Right lobe of liver (tissue), 6 donors: ENCODE measurements around the gene KCNG4. TPM values are rescaled to one million over a fixed set of nuclear protein-coding genes. Genes with fewer than 3 reads are reported as not detected.

ENCODE experiments used
- ATAC-seq, 4 donors: fragments of 200-7000 bp; cut with Tn5 transposase; one replicate each; pipeline ENCODE4 v1.9.1; 2020; ENCODE audit warnings: mild to moderate bottlenecking in 4 of 4, moderate library complexity in 4 of 4
- DNase-seq, 3 donors: peaks; one replicate each; pipeline ENCODE4 v3.0.0-alpha.2; 2020
- H3K27ac ChIP-seq, 3 donors: fragments of 200-600 bp; one replicate each; pipeline ENCODE4 v1.8.0; 2022
- H3K27me3 ChIP-seq, 2 donors: fragments of 200-600 bp; one replicate each; pipeline ENCODE4 v1.8.0; 2022
- H3K36me3 ChIP-seq, 4 donors: fragments of 200-600 bp; sonication (generic) in 1 of 4; one replicate each; pipeline versions ENCODE4 v1.5.1 to v1.8.0; 2017 to 2022; ENCODE audit warnings: control low read depth in 1 of 4
- H3K4me1 ChIP-seq, 4 donors: fragments of 200-600 bp; sonication (generic) in 1 of 4; one replicate each; pipeline versions ENCODE4 v1.5.1 to v1.8.0; 2017 to 2022; ENCODE audit warnings: control low read depth in 1 of 4
- H3K4me3 ChIP-seq, 3 donors: fragments of 200-600 bp; one replicate each; pipeline ENCODE4 v1.8.0; 2022
- H3K9me3 ChIP-seq, 4 donors: fragments of 200-600 bp; sonication (generic) in 1 of 4; one replicate each; pipeline versions ENCODE4 v1.5.1 to v1.8.0; 2017 to 2022; ENCODE audit warnings: control low read depth in 1 of 4
- CTCF ChIP-seq, 4 donors: fragments of 200-600 bp in 3 of 4; fragments of 450-650 bp in 1 of 4; IDR thresholded peaks; one replicate each; pipeline versions ENCODE4 v1.5.1 to v1.8.0; 2016 to 2022; ENCODE audit warnings: antibody characterized with exemption in 4 of 4, mild to moderate bottlenecking in 2 of 4
- POLR2A ChIP-seq: fragments of 450-650 bp; IDR thresholded peaks from one replicate; pipeline ENCODE4 v1.6.1; 2017; ENCODE audit warnings: antibody characterized with exemption, mild to moderate bottlenecking
- WGBS: methylation state at CpG from one replicate; pipeline ENCODE4 v1.1.6; 2018; ENCODE audit warnings: low coverage, low lambda C conversion rate; ENCODE audit not compliant: insufficient coverage; ENCODE audit errors: missing lambda C conversion rate; 5-methylcytosine and 5-hydroxymethylcytosine counted together
- intact Hi-C, 2 donors: fragments of 100-400 bp; cut with DNase I; formaldehyde crosslinking; loops; one replicate each; pipeline versions ENCODE4 v1.11.2 to v1.14.1; 2022
- total RNA-seq, 6 experiments: library from RNA; depleted of rRNA in 2 of 6; stranded (reverse); fragments of >200 nt in 2 of 6; fragmentation: NEBNext Ultra II Directional in 3 of 6; extraction: Animal tissue kit (Norgen Biotek cat#: 25700) in 3 of 6; gene quantifications; one replicate each; pipeline versions ENCODE4 v1.1.0 to v1.2.4, GENCODE V29; 2016 to 2023
- donor health status: DM: no; HTN: yes; CAD: no.
- donor health status: DM: no; HTN: no; CAD: no.
- donor health status: DM: no; HTN: no; CAD: no.
- donor health status: DM: no; HTN: yes; CAD: no.
- donor health status: DM: no; HTN: yes; CAD: no.

KCNG4 gene
- total RNA-seq, 6 experiments from 2014 or later = not detected

GRCh38 chr16:84232060-84232459 lies 7.8 kb downstream of the KCNG4 start:
- no peaks in the 10 kb centered on the region for H3K4me1 ChIP-seq
- DNase-seq = no peak
- no peaks in the 10 kb centered on the region for H3K36me3 ChIP-seq
- H3K27ac ChIP-seq = no peak overlapping the region
- H3K4me3 ChIP-seq = no peak overlapping the region
- H3K9me3 ChIP-seq = no peaks in the 10 kb centered on the region
- 55% methylated on average over 5 of the region's 5 CpGs for WGBS
- H3K27me3 ChIP-seq = no peaks in the 10 kb centered on the region
- intact Hi-C loops = no loop called here
- ATAC-seq = no peak
- TF ChIP-seq CTCF (IDR thresholded peaks at IDR 0.05) (no peak), POLR2A (no peak)

- intact Hi-C loops = no loop called here
- Histone ChIP-seq H3K27me3 (no peaks in the 10 kb centered on the region), H3K4me3 (no peak overlapping the region), H3K4me1 (no peaks in the 10 kb centered on the region), H3K9me3 (no peaks in the 10 kb centered on the region), H3K36me3 (no peaks in the 10 kb centered on the region), H3K27ac (no peak overlapping the region)
- 87% methylated on average over 9 of the region's 11 CpGs for WGBS
- DNase-seq = no peak
- TF ChIP-seq CTCF (IDR thresholded peaks at IDR 0.05) (no peak), POLR2A (no peak)
- ATAC-seq = no peak
Measured at GRCh38 chr16:84229471-84229870, 10.3 kb downstream of the KCNG4 start.

DNA sequence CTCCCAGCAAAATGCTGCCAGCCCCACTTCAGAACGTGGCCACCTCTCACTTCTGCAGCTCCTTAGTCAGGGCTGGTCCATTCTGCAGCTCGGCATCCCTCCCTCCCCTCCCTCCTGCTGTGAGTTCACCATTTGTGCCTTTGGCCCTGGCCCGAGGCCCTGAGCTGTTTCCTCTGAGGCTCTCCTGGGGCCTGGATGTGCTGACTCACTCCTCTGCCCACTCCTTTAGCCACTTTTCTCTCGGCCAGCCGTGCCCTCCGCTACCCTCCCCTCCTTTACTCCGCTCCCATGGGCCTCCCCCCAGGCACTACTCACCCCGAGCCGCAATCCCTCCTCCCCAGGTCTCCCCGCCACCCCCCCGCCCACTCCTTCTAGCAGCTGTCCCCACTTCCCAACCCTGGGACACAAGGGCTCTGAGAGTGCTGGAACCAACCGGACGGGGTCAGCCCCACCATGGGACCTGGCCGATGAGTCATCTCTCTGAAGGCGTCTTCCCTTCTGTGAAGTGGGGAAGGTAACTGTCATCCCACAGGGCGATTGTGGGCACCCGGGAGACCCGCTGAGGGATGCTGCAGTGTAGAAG lies 11.5 kb downstream of the KCNG4 start:
- Histone ChIP-seq H3K9me3 (no peaks in the 10 kb centered on the region), H3K4me1 (no peaks in the 10 kb centered on the region), H3K27ac (no peak overlapping the region), H3K36me3 (no peaks in the 10 kb centered on the region), H3K4me3 (no peak overlapping the region), H3K27me3 (no peaks in the 10 kb centered on the region)
- ATAC-seq = peak in 3 of 4 donors; percentile 37 to 57 (median 42)
- WGBS = 52% methylated on average over 13 of the region's 18 CpGs
- DNase-seq = no peak
- intact Hi-C loops = no loop called here
- TF ChIP-seq CTCF (IDR thresholded peaks at IDR 0.05) (no peak), POLR2A (no peak)

GRCh38 chr16:84227548-84227947 lies 12.3 kb downstream of the KCNG4 start:
- H3K4me1 ChIP-seq = no peaks in the 10 kb centered on the region
- TF ChIP-seq CTCF (IDR thresholded peaks at IDR 0.05) (no peak), POLR2A (no peak)
- 72% methylated on average over 6 of the region's 6 CpGs for WGBS
- H3K36me3 ChIP-seq = no peaks in the 10 kb centered on the region
- ATAC-seq = no peak
- H3K27ac ChIP-seq = no peak overlapping the region
- intact Hi-C loops = no loop called here
- DNase-seq = no peak
- no peaks in the 10 kb centered on the region for H3K27me3 ChIP-seq
- no peaks in the 10 kb centered on the region for H3K9me3 ChIP-seq
- no peak overlapping the region for H3K4me3 ChIP-seq

DNA sequence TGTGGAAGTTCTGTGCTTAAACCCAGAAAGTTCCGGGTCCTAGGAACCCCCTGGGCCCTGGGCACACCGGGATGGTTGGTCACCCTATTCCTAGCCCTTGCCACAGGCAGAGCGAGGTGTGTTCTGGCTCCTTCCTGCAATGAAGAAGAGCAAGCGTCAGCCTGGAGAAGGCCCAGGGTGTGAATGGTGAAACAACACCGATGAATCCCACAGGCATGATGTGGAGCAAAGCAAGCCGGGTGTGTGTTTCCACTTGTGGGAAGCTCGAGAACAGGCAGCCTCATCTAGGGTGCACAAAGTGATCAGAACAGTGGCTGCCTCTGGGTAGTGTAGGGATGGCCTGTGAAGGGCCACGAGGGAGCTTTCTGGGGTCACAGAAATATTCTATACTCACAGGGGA lies 13.8 kb downstream of the KCNG4 start:
- H3K9me3 ChIP-seq = no peaks in the 10 kb centered on the region
- intact Hi-C loops = no loop called here
- ATAC-seq = no peak
- TF ChIP-seq CTCF (IDR thresholded peaks at IDR 0.05) (no peak), POLR2A (no peak)
- H3K27ac ChIP-seq = no peak overlapping the region
- H3K36me3 ChIP-seq = no peaks in the 10 kb centered on the region
- no peak overlapping the region for H3K4me3 ChIP-seq
- no peaks in the 10 kb centered on the region for H3K4me1 ChIP-seq
- WGBS = 62% methylated on average over 5 of the region's 8 CpGs
- no peak for DNase-seq
- H3K27me3 ChIP-seq = no peaks in the 10 kb centered on the region
